HG03175 (cell line): ENCODE measurements around the gene SDK2.
"Not testable (repeated sequence)": the region's sequence is repeated elsewhere in the genome, so short reads cannot be mapped to it uniquely, and the experiment has no call there.

Experiments used
- ATAC-seq: cut with Tn5 transposase; IDR thresholded peaks from one replicate; pipeline ENCODE4 v1.9.1; 2021; ENCODE audit warnings: mild to moderate bottlenecking, moderate library complexity; ENCODE audit not compliant: unreplicated experiment

SDK2 gene

GRCh38 chr17:73338050-73338521 lies 306.2 kb downstream of the SDK2 start:
- ATAC-seq: no peak

GRCh38 chr17:73337330-73337710 lies 306.9 kb downstream of the SDK2 start:
- ATAC-seq: no peak

DNA sequence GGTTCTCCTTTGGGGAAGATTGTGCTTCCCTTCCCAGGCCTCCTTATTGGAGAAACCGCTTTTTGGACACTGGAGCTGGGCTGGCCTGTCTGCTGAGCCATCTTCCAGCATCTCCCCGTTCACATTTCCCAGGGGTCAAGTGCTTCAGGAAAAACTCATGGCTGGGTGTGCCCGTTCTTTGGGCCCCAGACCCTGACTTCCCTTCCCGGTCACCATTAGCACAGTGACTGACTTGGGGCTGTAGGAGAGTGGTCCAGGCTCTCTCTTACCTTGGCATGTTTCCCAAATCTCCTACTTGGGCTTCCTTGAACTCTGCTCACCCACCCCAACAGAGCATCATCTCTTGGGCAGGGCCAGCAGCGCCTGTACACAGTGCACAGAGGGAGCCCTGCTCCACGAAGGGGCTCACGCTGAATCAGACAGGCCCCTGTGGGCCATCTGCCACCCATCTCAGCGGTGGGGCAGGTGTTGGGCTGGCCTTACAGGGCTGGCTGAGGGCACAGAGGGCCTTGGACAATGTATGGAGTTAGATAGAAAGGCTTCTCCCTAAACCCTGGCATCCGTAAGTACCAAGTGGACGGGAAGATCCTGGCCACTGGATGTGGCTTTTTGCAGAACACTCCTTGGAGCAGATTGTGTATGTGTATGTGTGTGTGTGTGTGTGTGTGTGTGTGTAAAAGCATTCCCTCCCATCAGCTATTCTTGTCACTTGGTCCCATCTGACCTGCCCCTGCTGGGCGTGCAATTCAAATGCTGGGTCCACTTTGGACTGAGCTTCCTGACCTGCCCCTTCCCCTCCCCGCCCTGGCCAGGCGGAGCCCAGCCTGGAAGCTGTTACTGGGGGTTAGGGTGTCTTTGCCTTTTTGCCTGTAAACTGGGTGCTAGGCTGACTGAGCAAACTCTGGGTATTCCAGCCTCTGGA lies 307.6 kb downstream of the SDK2 start:
- ATAC-seq: no peak

- no peak for ATAC-seq
These were observed 308.4 kb downstream of the SDK2 start for GRCh38 chr17:73335591-73336407.

GRCh38 chr17:73334771-73335513 lies 309.3 kb downstream of the SDK2 start:
- no peak for ATAC-seq

- not testable (repeated sequence) for ATAC-seq
These were observed 310.8 kb downstream of the SDK2 start for GRCh38 chr17:73333445-73333844.

DNA sequence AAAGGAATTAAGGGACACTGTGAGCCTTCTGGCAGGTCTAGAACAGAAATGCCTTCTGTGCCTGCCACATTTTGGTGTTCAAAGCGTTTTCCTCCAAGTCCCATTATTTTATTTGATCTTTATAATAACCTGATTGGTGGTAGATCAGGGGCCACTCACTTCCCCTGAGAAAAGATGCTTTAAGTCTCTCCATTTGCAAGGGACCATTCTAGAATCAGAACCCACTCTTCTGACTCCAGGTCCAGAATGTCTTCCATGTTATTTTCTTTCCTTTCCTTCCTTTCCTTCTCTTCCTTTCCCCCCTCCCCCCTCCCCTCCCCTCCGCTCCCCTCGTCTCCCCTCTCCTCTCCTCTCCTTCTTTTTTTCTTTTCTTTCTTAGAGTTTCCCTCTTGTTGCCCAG lies 313.2 kb downstream of the SDK2 start:
- no peak for ATAC-seq

- ATAC-seq: no peak
These were observed 316.6 kb downstream of the SDK2 start for GRCh38 chr17:73327676-73328075.

- no peak for ATAC-seq
These were observed 318.8 kb downstream of the SDK2 start for GRCh38 chr17:73325527-73325842.

GRCh38 chr17:73324711-73325526 lies 319.3 kb downstream of the SDK2 start:
- ATAC-seq: no peak

DNA sequence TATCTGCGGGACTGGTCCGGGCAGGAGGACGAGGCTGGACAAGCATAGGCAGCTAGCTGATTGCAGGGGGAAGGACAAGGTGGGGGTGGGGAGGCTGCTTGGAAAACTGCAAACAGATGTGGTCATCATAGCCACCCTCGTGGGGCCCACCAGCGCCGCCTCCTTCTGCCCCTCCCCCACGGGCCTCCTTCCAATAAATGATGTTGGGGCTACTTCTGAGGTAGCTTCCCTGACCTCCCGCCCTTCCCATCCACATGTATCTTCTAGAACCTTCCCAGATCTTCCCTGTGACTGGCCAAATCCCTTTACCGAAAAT lies 320.1 kb downstream of the SDK2 start:
- no peak for ATAC-seq

GRCh38 chr17:73323409-73324159 lies 320.7 kb downstream of the SDK2 start:
- no peak for ATAC-seq

DNA sequence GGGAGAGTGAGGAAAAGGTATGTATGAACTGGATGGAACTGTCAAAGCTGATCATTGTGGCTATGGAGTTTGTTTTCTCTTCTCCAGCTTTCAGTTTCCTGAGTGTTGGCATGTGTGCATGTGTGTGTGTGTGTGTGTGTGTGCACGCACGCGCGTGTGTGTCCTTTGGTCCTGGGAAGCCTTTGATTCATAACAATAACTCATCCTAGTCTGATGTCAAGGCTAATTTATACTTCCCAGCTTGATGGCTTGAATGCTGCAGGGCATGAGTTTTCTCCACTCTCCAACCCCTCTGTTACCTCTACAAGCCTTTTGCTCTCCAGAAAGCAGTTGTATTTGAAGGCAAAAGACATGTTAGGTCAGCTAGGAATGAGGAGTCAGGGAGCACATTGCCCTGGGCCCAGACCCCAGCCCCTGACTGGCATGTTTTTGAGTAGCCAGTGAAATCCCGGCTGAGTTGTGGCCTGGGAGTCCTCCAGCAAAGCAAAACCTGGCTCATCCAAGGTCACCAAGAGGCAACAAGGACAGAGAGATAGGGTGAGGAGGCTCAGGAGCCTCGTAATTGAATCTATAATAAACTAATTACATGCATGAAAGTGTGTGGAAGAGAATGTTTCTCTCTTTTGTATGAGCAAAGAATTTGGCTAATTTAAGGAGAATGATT lies 323.5 kb downstream of the SDK2 start:
- no peak for ATAC-seq

DNA sequence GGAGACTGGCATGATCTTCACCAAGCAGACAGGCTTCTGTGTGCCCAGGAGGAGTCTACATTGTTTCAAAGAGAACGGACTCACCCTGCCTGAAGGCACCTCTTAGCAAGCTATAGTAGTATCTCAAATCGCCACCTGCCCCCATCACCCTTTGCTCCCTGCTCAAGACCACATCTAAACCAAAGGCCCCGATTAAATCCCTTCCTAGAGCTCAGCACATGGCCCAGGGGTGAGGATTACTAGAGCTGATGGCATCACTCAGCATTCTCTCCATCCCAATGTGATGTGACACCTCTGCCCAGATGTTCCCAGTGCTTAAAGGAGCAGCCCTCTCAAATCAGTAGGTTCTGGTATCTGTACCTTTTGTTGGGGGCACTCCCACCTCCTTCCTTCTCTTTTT lies 324.5 kb downstream of the SDK2 start:
- no peak for ATAC-seq

- no peak for ATAC-seq
These were observed 325.4 kb downstream of the SDK2 start for GRCh38 chr17:73318836-73319235.

DNA sequence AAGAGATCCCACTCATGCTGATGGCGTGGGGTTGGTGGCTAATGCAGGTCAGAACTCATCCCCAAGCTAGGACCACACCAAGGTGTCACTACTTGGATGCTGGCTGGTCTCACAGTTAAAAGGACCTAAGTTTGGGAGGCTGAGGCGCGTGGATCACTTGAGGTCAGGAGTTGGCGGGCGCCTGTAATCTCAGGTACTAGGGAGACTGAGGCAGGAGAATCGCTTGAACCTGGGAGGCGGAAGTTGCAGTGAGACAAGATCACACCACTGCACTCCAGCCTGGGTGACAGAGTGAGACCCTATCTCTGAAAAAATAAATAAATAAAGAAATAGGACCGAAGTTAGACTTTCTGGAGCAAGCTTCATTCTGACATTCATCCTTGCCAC lies 325.8 kb downstream of the SDK2 start:
- ATAC-seq: no peak

DNA sequence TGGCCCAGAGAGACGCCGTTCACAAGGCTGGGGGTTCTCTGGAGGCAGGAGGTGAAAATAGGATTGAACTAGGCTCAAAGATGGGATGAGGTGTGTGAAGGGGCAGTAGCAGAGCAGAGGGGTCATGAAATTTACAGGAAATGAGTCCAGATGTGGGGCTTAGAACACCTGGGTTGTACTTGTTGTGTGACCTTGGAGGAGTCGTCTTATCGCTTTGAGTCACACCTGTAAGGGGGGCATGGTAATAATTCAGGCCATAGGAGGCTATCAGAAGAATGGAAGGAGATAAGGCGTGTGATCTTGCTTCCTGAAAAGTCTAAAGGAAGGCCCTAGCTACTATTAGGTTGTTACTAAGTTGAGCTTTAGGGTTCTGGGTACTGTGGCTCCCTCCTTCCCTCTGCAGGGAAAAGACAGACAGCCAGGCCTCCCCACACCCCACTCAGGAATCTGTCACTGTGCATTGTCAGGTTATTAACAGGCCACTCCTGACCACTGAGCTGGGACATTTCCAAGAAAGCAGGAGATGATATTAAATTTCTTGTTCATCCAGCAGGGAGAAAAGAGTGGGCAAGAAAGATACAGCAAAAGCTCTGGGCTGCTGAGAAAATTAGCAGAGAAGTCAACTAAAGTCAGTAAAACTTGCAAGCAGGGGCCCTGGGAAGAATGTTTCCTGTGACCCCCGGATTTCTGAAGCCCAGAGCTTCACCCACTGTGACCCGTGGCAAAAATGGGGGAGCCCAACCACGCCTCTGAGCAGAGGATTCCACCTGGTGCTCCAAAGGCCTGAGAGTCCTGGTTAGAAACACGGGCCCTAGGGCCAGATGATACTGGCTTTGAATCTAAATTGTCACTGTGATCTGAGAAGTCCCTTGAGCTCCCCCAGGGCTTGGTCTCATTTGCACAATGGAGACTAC lies 326.5 kb downstream of the SDK2 start:
- peak; percentile 11 for ATAC-seq

DNA sequence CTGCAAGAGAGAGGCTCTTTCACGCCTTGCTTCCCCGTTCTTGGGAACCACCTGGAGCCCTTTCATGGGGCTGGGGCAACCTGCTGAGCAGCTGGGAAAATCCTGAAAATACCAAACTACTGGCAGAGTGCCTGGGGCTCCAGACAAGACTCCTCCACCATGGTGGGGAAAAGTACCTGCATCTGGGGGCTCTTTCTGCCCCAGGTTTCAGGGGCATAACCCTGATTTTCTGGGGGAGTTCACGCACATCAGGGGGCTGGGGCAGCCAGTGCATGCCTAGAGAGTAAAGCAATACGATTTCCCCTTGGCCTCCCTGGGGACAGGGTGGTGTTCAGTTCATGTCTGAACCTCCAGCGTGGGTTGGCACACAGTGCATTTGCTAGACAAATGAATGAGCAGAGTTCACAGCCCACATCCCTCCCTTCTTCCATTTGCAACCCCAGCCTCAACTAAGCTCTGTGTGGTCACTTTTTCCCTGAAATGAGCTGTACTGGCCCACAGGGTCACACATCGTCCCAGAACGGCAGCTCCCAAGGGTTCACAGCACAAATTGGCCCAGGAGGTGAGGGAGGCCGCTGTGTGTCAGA lies 327.2 kb downstream of the SDK2 start:
- ATAC-seq: peak; percentile 45
